Posterior vena cava (tissue), 2 donors: ENCODE results near the gene ROBO1. TPM values are rescaled to one million over a fixed set of nuclear protein-coding genes. Genes with fewer than 3 reads are reported as not detected.
"Not testable (repeated sequence)": the region's sequence is repeated elsewhere in the genome, so short reads cannot be mapped to it uniquely, and the experiment has no call there.

Source experiments
- DNase-seq: peaks from one replicate; pipeline ENCODE4 v3.0.0-alpha.2; 2020; ENCODE audit warnings: low spot score
- intact Hi-C, 2 donors: fragments of 100-400 bp; cut with DNase I; formaldehyde crosslinking; loops; one replicate each; pipeline versions ENCODE4 v1.14.1 to v1.14.2; 2022 to 2023
- total RNA-seq, 2 donors: library from RNA; stranded (reverse); fragmentation: NEBNext Ultra II Directional; extraction: Animal tissue kit (Norgen Biotek cat#: 25700); gene quantifications; one replicate each; pipeline ENCODE4 v1.2.1, GENCODE V29; 2021
- donor health status: DM: yes; HTN: yes; CAD: no.
- donor health status: DM: yes; HTN: yes; CAD: no.

ROBO1 gene
- total RNA-seq, 2 donors from 2014 or later, result 27.2 to 28.2 TPM

DNA sequence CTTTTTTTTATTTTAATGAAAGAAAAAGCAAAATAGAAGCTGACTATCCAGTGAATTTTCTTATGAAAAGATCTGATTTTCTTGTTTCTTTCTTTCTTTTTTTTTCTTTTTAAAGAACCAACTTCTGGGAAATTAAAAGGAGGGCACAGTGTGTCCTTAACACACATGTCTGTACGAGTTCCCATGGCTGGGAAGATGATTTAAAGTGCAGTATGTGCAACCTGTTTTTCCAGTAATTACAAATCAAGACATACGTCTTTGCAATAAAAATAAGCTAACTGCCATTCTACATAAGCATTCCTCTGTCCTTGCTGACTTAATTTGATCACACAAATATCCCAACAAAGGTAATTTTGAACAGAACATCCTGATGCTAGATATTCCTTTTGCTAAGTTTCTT is 416.1 kb downstream of the ROBO1 start:
- DNase-seq, result no peak
- intact Hi-C loops, result no loop called here

DNA sequence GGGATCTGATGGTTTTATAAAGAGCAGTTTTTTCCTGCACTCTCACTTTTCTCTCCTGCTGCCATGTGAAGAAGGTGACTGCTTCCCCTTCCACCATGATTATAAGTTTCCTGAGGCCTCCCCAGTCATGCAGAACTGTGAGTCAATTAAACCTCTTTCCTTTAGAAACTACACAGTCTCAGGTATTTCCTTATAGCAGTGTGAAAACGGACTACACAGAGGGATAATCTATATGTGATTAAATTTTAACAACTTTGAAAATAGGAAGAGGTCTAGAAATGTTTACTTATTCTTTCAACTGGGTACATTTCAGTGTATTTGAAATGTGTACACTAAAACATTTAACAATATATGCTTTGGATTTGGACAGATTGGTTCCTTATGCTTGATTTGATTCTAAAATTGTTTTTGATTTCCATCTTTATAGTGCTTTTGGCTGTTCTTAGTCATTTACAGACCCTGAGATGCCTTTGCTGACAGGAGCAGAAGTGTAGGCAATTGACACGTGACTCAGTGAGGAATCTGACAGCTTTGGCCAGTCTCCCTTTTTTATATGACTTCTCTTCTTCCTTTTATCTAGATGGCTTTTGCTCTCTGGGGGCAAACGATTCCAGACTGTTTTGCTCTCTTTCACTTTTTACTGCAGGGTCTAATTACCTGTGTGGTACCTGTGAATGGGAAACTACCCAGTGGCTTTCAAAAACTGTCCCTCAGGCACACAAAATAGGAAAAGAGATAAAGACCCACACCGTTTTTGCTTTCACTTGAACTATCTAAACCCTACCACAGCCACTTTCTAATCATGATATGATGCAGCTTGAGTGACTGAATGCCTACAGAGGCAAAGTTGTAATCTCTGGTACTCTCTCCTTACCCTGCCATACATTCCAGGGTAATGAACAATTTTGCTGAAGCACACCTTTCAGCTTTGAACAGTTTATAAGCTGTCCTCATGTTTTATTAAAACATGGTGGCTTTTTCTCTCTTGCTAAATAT is 422.6 kb downstream of the ROBO1 start:
- no peak for DNase-seq
- intact Hi-C loops, result no loop called here

DNA sequence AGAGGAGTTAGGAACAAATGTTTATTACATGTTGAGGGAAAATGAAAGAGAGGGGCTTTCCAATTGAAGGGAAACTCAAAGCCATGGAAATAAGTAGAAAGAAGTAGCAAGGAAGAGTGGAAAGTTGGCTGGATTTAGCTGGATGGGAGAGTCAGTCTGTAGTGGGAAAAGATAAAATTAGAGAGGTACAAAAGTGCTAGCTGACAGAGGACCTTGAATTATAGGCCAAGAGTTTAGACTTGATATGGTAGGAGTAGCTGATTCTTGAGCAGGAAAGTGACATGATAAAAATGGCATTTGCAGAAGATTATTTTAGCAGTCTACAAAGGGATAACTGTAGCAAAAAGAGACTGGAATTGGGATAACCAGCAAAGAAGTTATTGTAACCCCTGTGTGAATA is 425.8 kb downstream of the ROBO1 start:
- intact Hi-C loops, result no loop called here
- no peak for DNase-seq

DNA sequence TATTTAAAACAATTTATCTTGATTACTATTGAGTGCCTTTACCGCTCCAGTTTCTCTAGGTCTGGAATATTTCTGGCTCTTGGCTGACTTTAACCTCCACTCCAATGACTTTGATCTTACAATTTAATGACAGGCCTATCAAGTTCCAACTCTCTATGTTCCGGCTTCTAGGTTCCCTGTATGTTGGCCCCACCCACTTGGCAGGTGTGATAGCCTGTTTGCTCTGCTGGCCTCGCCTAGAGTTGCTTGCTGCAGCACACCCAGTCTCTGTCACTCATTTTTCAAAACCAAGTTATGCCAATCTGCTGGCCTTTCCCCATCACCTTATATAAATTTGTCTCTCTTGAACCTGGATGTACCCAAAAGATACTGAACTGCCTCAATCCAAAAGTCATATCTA is 428.0 kb downstream of the ROBO1 start:
- no peak for DNase-seq
- intact Hi-C loops, result no loop called here

DNA sequence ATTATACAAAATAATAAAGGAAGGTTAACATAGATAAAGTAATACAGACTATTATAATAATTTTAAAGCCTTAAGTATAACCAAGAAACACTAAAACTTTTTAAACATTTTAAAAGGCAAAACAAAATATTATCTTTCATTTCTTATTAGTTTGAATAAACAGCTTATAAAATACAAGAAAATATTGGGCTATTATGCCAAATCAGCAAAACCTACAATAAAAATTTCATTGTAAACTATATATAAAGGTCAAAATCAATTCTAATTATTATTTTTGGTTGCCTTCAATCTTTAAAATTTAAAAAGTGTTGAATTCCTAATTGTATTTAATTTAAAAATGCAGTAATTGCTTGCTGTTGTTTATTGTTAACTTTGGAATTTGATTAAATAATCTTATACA is 430.0 kb downstream of the ROBO1 start:
- intact Hi-C loops, result no loop called here
- DNase-seq, result no peak

DNA sequence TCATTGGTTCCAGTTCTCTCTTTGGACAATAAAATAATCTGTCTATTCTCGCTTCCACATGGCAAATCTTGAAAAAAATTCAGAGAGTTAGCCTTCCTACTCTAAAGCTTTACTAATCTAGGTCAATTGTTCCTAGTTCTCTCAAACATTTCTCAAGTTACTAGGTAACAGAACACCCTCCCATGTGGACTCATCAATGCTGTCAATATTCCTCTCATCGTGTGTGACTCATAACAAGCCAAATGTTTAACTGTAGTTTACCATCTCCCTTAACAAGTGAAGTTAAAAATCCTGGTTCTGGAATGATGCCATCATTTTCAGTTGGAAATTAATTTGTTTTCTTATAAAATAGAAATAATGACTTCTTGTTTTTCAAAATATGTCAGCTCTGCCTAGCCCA is 438.6 kb downstream of the ROBO1 start:
- intact Hi-C loops, result no loop called here
- no peak for DNase-seq

DNA sequence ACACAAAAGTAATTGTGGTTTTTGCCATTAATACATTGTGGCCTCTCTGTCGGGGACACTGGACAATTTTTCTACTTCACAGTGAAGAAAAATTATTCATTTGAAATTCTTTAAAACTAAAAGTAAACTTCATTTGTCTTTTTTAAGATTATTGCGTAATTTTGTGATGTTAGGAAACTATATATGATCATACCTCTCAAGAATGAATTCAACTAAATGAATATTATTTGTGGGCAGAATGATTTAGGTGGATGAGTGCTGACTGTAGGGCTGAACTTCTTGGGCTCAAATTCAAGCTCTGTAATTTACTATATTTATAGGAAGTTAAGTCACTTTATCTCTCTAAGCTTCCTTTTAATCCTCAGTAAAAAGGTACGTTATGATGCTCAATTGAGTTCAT is 441.2 kb downstream of the ROBO1 start:
- no peak for DNase-seq
- intact Hi-C loops, result no loop called here

DNA sequence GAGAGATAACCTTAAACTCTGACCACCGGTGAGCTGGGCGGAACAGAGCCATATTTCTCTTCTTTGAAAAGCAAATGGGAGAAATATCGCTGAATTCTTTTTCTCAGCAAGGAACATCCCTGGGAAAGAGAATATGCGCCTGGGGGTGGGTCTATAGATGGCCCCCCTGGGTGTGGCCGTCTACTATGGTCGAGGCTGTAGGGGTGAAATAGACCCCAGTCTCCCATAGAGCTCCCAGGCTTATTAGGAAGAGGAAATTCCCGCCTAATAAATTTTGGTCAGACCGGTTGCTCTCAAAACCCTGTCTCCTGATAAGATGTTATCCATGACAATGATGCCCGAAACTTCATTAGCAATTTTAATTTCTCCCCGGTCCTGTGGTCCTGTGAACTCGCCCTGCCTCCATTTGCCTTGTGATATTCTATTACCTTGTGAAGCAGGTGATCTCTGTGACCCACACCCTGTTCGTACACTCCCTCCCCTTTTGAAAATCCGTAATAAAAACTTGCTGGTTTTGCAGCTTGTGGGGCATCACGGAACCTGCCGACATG is 441.9 kb downstream of the ROBO1 start:
- intact Hi-C loops, result not testable (repeated sequence)

DNA sequence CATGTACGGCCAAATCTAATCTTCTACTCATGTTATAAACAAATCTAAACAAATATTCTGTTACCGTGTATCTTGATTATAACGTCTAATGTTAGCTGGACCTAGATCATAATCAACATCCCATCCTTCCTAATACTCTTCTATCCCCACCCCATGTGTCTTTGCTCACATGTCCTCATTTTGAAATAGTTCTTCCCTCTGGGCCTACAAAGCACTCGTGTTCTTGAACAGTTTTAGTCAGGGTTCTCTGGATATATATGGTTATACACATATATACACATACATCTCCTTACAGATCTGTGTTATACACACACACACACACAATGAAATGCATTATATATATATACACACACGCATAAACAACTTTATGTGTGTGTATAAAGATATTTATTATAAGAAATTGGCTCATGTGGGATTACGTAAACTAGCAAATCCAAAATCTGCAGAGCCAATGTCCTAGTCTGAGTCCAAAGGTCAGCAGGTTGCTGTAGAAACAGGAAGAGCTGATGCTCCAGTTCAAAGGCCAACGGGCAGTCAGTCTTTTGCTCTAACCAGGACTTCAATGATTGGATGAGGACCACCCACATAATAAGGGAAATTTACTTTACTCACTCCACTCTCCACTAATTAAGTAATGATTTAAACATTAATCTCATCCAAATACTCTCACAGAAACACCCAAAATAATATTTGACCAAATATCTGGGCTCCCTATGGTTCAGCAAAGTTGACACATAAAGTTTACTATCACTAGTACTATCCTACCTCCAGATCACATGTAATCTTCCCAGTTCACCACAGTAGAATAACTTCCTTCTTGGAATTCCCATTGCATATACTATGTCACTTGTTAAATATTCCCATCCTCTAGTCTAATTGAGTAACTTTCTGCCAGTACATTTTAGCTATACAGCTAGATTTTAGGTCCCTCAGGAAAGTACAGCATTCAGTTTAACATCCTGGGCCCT is 450.0 kb downstream of the ROBO1 start:
- intact Hi-C loops, result no loop called here
- no peak for DNase-seq

More for the DNA sequence above, 441.9 kb downstream of the ROBO1 start:
- not testable (repeated sequence) for DNase-seq

DNA sequence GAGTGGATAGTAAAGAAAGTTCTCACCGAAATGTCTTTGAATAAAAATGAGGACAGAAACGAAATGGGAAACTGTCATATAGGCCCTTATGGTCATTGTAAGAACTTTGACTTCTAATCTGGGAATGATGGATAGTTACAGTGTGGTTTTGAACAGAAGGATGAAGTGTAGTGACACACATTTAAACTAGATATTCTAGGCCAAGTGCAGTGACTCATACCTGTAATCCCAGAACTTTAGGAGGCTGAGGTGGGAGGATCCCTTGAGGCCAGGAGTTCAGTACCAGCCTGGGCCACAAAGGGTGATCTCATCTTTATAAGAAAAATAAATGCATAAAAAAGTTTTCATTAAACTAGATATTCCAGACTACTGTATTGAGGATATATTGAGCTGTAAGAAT is 452.8 kb downstream of the ROBO1 start:
- intact Hi-C loops, result no loop called here

DNA sequence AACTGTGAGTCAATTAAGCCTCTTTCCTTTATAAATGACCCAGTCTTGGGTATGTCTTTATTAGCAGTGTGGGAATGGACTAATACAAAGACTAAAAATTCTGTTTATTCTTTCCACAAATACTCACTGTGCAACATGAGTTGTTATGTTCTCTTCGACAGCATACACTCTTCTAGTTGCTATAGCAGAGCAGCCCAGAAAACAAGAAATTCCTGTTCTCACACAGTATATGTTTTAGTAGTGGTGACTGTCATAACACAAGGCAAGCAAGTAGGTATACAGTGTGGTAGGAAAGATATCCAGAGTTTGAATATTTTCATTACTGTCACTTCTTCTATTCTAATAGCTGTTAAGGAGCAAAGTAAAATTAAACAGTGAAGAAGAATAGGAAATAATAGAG is 453.3 kb downstream of the ROBO1 start:
- DNase-seq, result no peak
- intact Hi-C loops, result no loop called here

More for the DNA sequence above, 452.8 kb downstream of the ROBO1 start:
- DNase-seq, result no peak

DNA sequence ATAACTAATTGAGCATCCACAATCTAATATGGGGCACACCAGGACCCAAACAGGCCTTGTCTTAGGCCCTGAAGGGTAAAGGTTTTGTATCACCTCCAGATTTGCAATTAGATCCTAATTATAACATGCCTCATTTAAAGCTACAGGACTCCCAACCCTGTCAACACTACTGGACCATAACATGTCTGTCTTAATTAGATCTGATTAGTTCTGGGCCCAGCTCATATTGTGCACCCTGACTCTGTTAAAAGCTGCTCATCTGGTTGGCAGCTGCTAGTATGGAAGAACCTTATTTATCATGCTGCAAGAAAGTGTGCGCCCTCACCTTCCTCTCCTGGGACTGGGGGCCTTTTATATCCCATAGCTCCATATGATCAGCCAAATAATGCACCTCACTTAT is 457.8 kb downstream of the ROBO1 start:
- no peak for DNase-seq
- intact Hi-C loops, result no loop called here

DNA sequence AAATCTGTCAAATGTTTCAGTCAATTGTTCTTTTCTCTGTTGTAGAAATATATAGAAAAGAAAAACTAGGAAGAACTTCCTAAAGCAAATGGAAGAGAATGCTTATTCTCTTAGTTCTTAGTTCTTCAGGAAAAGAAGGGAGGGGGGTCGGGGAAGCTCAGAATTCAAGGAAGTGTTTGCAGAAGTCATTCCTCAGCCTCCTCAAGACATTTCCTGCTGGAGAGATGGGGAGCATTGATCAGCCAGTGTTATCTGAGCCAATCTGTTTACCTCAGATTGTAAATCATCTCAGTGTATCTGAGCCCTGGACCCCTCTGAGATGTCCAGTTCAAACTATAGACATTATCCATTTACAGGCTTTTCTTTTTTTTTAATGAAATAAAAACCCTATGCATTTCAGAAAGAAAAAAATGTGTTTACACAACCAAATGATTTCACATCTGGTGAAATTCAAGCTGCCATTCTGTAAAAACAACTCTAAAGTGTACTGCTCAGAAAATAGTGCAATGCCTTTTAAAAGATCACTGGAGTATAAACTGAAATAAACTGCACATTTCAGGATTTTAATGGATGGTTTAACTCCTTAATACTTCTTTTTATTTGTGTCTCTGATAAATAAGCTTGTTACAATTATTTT is 460.7 kb downstream of the ROBO1 start:
- no peak for DNase-seq
- intact Hi-C loops, result no loop called here

DNA sequence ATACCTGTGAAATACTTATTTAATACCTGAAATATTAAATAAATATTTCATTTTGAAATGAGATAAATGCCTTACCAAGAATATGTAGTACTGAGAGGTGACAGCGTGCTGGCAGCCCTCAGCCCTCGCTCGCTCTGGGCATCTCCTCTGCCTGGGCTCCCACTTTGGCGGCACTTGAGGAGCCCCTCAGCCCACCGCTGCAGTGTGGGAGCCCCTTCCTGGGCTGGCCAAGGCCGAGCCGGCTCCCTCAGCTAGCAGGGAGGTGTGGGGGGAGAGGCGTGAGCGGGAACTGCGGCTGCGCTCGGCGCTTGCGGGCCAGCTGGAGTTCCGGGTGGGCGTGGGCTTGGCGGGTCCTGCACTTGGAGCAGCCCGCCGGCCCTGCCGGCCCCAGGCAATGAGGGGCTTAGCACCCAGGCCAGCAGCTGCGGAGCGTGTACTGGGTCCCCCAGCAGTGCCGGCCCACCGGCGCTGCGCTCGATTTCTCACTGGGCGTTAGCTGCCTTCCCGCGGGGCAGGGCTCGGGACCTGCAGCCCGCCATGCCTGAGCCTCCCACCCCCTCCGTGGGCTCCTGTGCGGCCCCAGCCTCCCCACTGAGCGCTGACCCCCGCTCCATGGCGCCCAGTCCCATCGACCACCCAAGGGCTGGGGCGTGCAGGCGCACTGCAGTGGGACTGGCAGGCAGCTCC is 467.7 kb downstream of the ROBO1 start:
- intact Hi-C loops, result not testable (repeated sequence)
- DNase-seq, result peak; percentile 64

DNA sequence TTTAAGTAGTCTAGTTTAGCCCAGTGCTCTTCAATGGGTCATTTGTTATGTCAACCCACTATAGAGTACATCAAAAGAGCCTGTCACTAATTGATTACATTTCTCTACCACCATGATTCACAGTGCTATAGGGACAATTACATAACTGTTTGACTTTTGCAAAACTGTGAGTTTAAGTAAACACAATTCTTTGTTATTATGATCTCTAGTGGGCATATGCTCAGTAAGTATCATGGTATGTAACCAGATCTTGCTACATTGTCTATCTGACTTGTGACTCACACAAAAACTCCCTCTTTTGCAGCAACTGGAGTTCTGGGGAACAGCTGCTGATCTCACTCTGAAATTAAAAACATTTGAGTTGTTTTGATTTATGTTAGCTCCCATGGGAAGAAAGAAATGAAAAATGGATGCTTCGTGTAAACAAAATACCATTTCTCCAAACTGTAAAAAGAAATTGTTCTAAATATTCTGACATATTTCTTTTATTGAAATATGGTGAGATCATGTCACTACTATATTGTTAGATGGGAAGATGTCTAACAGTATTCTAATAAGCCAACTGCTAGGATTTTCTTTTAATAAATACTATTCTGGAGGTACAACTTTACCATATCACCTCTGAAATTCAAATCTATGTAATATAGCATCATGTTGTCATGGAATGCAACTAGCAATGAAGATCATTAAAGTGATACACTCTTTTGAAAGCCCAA is 470.4 kb downstream of the ROBO1 start:
- DNase-seq, result no peak
- intact Hi-C loops, result no loop called here

DNA sequence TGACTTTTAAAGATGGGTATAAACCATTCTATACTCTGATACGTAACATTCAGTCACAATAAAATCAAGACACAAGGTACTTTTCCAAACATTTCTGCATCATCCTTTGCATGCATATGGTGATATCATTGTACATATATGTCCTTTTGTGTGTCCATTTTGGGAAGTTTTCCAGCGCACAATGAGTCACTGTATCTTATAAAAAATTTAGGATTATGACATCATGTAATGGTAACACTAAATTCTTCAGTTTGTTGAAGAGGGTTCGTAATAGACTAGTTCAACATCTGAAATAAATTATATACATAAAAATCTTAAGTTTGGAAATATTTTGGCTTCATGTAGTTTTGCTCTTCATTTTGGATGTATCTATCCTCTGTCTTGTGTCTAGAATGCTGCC is 480.9 kb downstream of the ROBO1 start:
- intact Hi-C loops, result no loop called here
- no peak for DNase-seq

DNA sequence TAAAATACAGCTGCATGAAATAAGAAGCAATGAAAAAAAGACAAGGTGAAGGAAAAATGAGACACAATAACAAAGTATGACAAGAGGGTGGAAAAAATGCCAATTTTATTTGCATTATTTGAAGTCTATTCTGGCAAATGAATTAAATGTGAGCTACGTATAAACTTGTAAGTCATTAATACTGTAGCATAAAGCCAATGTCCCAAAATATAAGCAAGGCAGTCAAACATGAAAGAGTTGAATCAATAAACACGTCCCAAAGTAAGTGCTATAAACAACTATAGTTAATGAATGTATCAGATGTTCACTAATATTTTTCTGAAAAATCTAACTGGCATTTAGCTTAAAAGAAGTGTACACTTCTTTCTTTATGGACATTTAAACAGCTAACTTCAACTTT is 481.9 kb downstream of the ROBO1 start:
- intact Hi-C loops, result no loop called here

DNA sequence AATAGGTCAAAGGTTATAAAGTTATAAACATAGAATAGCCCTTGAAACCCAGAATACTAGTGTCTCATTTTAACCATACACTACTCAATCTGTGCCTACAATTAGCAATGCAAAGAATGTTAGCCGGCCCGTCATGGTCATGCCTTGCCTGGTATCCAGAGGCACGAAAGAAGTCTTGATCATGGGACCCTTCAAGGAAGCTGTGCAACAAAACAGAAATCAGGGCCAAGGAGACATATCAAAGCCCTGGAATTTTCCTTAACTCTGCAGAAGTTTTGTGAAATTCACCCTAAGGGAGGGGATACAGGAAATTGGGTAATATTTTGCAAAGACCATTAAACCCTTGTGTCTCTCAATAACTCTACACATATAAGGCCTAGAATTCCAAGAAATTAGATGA is 482.4 kb downstream of the ROBO1 start:
- intact Hi-C loops, result no loop called here
- no peak for DNase-seq

More for the DNA sequence above, 481.9 kb downstream of the ROBO1 start:
- DNase-seq, result no peak
